DOHH2 (cell line): ENCODE results near the gene FAM83E.

Source experiments
- EZH2phosphoT487 ChIP-seq: fragments of 200-600 bp; sonication (generic); IDR thresholded peaks from 2 replicates; pipeline ENCODE4 v1.6.1; 2017; ENCODE audit warnings: borderline replicate concordance, mild to moderate bottlenecking, antibody characterized with exemption, low read length, moderate library complexity, mixed read lengths
- TF ChIP-seq, protein P1 (sequence below): fragments of 200-600 bp; sonication (generic); IDR thresholded peaks from one replicate; pipeline ENCODE4 v1.5.1; 2014; ENCODE audit warnings: antibody characterized with exemption, mild to moderate bottlenecking, low read depth, low read length; ENCODE audit not compliant: poor library complexity, severe bottlenecking

DNA sequence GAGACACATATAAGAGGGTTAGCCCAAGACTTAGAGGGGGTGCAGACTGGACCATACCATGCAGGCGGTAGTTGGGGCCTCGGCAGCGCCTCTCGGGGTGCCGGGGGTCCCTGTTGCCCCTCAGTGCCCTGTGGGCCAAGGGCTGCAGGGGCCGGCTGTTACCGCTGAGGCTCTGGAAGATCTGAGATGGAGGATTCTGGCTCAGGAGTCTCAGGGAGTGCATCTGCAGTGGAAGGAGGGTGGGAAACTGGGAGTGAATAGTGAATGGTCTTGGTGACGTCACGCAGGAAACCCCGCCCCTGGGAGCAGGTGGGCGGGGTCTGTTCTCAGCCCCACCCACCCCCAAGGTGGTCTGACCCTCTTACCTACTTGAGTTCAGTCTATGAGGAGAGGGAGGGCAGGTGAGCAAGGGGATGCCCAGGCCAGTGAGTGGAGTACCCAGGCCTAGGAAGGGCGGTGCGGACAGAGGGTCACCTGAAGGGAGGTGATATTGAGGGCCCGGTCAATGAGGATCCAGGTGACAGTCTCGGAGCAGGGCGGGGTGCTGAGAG lies 24.0 kb upstream of the FAM83E start:
- TF ChIP-seq, protein P1, sequence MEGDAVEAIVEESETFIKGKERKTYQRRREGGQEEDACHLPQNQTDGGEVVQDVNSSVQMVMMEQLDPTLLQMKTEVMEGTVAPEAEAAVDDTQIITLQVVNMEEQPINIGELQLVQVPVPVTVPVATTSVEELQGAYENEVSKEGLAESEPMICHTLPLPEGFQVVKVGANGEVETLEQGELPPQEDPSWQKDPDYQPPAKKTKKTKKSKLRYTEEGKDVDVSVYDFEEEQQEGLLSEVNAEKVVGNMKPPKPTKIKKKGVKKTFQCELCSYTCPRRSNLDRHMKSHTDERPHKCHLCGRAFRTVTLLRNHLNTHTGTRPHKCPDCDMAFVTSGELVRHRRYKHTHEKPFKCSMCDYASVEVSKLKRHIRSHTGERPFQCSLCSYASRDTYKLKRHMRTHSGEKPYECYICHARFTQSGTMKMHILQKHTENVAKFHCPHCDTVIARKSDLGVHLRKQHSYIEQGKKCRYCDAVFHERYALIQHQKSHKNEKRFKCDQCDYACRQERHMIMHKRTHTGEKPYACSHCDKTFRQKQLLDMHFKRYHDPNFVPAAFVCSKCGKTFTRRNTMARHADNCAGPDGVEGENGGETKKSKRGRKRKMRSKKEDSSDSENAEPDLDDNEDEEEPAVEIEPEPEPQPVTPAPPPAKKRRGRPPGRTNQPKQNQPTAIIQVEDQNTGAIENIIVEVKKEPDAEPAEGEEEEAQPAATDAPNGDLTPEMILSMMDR: no peak
- TF ChIP-seq EZH2phosphoT487: no peak
